ENCODE results near the gene DPF3.

DNA sequence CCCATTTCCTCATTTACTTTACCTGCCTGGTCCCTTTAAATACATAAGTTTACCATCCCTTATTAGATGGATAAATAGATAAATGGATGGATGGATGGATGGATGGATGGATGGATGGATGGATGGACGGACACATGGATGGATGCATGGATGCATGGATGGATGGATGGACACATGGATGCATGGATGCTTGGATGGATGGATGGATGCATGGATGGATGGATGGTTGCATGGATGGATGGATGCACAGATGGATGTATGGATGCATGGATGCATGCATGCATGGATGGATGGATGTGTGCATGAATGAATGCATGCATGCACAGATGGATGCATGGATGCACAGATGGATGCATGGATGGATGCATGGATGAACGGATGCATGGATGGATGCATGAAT lies 93.6 kb downstream of the DPF3 start:
- TF ChIP-seq, protein P1, sequence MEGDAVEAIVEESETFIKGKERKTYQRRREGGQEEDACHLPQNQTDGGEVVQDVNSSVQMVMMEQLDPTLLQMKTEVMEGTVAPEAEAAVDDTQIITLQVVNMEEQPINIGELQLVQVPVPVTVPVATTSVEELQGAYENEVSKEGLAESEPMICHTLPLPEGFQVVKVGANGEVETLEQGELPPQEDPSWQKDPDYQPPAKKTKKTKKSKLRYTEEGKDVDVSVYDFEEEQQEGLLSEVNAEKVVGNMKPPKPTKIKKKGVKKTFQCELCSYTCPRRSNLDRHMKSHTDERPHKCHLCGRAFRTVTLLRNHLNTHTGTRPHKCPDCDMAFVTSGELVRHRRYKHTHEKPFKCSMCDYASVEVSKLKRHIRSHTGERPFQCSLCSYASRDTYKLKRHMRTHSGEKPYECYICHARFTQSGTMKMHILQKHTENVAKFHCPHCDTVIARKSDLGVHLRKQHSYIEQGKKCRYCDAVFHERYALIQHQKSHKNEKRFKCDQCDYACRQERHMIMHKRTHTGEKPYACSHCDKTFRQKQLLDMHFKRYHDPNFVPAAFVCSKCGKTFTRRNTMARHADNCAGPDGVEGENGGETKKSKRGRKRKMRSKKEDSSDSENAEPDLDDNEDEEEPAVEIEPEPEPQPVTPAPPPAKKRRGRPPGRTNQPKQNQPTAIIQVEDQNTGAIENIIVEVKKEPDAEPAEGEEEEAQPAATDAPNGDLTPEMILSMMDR (IDR thresholded peaks at IDR 0.05), result no peak
- no peak for TF ChIP-seq POLR2A (IDR thresholded peaks at IDR 0.05)
